ENCODE results near the gene LYPD6.

DNA sequence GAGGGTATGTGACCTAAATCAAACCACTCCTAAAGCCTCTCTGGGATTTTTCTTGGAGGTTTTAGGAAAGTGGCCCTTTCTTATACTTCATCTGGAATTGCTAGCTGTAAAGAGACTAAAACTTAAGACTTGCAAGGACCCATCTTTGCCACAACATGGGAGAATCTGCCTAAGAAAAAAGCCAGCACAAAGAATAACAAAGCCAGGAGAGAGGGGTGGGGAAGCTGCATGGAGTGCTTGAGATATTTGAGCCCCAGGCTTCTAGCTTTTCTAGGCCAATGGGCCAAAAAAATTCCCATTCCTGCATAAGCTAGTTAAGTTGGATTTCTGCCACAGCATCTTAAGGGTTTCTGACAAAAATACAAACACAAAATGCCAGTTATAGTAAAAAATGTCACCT is 38.5 kb upstream of the LYPD6 start:
- TF ChIP-seq, protein P1, sequence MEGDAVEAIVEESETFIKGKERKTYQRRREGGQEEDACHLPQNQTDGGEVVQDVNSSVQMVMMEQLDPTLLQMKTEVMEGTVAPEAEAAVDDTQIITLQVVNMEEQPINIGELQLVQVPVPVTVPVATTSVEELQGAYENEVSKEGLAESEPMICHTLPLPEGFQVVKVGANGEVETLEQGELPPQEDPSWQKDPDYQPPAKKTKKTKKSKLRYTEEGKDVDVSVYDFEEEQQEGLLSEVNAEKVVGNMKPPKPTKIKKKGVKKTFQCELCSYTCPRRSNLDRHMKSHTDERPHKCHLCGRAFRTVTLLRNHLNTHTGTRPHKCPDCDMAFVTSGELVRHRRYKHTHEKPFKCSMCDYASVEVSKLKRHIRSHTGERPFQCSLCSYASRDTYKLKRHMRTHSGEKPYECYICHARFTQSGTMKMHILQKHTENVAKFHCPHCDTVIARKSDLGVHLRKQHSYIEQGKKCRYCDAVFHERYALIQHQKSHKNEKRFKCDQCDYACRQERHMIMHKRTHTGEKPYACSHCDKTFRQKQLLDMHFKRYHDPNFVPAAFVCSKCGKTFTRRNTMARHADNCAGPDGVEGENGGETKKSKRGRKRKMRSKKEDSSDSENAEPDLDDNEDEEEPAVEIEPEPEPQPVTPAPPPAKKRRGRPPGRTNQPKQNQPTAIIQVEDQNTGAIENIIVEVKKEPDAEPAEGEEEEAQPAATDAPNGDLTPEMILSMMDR (IDR thresholded peaks at IDR 0.05) = no peak
- TF ChIP-seq POLR2AphosphoS5 (IDR thresholded peaks at IDR 0.05) (no peak), POLR2A (IDR thresholded peaks at IDR 0.05) (no peak)
